NCI-H226 (cell line): ENCODE data around the gene RNU6-8.
A peak's percentile ranks its signal among the peaks of the same experiment; 100 is the strongest.

Experiments
- DNase-seq: peaks from one replicate; pipeline ENCODE4 v3.0.0-alpha.2; 2015

Gene RNU6-8

DNA sequence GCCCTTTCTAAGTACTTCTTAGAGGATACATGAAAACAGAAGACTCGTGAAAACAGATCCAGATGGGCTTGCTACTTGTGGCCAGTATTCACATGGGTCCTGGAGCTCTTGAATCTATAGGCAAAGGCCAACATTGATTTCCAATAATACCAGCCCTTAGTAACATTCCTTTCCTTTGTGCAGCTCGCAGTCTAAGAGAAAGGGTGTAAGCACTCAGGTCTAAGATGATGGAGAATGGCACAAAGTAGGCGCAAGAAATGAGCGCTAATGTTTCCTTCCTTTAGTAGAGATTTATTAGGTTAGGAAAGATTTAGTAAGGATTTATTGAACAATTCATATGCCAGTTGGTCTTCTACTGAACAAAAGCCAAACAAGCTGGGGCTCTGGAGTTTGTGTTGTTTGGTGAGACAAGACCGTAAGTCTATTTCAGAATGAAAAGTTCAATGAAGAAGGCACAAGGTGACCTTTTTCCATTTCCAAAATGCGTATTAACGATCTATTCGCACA lies 525 bp downstream of the RNU6-8 start:
- DNase-seq = peak; percentile 13

DNA sequence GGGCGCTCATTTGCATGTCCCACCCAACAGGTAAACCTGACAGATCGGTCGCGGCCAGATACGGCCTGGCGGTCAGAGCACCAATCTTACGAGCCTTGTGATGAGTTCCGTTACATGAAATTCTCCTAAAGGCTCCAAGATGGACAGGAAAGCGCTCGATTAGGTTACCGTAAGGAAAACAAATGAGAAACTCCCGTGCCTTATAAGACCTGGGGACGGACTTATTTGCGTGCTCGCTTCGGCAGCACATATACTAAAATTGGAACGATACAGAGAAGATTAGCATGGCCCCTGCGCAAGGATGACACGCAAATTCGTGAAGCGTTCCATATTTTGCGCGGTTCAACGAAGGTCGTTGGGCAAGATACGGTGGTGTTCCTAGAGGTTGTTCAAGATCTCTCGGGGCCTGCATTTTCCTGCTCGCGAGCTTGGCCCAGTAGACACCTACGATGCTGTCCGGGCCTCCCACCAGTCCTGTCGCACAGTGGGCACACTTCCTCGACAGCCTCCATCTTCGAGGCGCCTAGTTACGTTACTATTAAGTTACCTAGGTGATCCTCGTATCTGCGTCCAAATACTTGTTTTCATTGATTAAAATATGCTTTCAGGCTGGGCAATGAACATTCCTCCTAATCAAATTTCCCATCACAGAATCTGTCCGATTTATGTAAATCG lies 1.1 kb downstream of the RNU6-8 start, which contains the start of gene RNU6-7:
RNU6-7 (plus strand) TSS at position 230 of the 675 bp plus-strand sequence.
- peak; percentile 20 for DNase-seq

DNA sequence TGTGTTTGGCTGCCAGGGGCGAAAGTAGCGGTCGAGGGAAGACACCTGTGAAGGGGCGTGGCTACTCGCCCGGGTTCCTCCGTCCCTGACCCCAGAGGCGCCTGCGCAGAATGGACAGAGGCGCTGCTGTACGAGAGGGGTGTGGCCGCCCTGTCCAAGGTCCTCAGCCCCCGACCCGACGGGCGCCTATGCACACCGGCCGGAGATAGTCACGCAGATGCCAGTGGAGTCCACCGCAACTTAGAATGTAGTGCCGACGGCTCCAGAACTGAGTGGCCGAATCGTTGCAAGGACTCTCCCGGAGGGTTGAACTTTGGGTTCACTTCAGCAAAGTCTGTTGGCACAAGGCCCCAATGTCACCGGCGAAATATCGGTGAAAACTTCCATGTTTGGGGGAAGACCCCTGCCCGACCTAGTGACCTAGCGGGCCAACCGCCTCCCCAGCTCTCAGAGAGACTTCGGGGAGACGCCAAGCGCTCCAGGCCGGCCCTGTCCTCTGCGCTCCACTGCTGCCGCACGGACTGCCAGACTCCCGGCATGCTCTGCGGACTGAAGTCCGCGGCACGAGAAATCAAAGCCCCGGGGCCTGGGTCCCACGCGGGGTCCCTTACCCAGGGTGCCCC lies 1.8 kb downstream of the RNU6-8 start:
- peak; percentile 71 for DNase-seq

DNA sequence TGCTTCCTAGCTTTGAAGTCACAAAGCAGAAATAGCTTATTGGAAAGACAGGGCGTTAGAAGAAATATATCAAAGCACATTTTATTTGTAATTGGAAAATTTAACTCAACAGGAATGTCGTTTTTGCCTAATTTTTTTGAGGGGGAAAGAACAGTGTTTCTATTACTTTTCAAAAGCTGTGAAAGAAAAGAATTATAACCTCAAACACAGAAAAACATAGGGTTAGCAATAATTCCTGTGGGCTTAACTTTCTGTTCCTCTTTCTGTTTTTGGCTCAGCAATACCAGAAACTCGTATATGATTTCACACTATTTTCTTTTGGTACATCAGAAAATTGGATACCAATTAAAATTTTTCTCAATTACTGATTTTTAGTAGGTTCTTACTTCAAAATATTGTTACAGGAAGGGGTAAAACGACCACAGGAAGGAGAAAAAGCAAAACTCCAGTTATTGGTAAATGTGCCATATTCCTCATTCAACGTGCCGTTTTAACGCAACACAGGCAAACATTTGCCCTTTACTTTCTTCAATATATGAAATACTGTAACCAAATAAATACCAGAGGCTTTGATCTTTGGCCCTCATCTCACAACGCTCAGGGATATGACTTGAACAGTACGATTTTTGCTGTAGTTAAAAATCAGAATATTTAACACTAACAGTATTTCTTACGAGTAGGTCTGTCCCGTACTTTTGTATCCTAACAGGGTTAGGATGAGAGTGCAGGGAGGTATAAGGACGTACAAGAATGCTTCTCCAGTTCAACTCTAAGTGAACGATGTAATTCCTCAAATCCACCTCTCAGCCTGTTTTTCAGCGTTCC lies 2.5 kb downstream of the RNU6-8 start:
- no peak for DNase-seq

DNA sequence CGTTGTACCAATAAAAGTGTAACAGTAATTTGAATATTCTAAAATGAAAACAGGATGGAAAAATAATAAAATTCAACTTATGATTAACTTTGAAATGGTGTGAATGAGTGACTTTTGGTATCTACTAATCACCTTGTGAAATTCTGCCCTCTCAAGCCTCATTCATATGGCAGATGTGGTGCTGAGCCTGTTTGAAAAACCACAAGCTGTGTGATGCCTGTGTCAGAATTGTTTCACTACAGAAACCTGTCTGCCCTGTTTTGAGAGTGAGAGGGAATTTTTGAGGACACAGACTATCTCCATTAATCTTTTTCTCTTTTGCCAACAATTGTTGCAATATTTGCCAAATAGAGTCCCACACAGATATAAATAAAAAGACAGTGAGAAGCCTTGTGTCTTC lies 5.2 kb downstream of the RNU6-8 start:
- DNase-seq = no peak

DNA sequence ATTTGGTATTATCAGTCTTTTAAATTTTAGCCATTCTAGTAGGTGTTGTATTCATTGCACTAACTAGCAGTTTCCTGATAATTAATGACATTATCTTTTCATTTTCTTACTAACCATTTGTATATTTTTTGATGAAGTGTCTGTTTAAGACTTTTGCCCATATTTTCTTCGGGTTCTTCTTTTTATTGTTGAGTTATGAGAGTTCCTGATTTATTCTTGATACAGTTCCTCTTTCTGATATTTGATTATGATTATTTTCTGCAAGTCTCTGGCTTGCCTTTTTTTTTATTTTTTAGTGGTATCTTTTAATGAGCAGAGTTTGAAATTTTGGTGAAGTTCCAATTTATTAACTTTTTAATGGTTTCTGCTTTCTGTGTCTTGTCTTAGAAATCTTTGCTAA lies 7.4 kb downstream of the RNU6-8 start:
- DNase-seq = no peak

DNA sequence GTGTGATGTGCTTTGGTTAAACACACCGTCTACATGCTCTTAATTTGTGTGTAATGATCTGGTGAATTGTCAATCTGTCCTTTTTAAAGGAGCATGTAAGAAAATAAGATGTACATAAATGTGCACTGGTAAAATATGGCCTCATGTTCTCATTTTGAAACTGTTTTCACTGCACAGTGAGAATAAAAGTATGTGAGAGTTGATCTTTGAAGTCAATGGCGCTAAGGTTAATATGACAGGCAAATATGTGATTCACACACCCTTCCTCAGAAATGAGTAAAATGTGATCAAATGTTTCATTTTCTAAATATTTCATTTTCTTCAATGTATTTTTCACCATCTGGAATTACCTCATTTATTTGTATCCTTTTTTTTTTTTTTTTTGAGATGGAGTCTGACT lies 9.5 kb downstream of the RNU6-8 start:
- DNase-seq = no peak

DNA sequence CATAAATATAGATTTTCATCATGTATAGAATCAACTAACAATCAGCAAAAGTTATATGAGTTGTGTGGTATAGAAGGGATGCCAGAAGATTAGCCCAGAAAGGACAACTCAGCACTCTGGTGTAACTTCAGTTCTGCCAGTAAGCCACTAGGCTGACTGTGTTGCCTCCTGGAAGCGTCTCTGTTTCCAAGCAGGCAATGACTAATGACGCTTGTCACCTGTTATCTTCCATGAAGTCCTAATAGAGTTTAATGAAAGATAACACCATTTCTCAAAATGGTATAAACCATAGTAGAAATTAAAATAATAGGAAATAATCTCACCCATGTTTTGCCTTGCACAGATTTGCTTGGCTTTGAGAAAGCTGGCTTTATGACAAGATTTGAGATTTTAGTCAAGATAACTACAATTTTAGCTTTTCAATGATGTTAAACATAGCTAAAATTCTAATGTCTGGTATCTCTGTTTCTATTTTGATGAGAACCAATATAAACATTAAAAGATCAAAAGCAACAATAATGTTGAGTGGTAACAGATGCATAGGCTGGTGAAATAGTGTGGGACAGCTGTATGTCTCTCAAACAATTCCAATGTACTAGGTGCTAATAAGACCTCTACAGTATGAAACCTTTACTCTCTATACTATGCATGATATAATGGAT lies 10.2 kb downstream of the RNU6-8 start:
- no peak for DNase-seq

DNA sequence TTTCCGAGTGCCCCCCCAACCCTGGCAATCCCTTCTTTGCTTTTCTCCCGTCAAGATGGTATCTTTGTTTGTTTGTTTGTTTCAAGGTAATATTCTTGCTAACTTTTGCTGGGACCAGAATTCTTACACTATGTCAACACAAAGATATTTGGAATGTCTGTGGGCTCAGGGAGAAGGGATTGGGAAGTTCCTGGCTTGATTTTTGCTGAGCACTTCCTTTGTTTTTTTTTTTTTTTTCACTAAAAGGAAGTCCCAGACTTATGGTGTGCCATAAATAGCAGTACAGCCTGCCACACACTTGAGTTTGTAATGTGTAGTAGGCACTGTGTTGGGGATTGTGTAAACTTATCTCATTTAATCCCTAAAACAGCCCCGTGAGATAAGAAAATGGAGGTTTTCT lies 12.4 kb downstream of the RNU6-8 start:
- DNase-seq = peak; percentile 45

DNA sequence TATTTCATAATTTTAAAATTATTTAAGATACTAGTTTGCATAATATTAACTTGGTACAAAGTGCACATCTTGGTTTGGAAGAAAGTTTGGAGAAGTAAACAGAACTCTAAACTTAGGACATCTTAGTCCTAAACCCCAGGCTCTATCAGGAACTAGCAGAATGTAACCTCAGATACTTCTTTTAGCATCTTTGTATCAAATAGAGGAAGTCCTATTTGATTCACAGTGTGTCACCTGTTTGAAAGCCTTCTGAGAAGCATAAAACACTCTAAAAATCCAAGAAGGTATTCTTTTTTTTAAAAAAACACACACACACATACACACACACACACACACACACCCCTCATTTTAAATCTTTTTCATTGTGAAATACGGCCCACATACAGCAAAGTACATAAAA lies 13.3 kb downstream of the RNU6-8 start:
- DNase-seq = no peak

DNA sequence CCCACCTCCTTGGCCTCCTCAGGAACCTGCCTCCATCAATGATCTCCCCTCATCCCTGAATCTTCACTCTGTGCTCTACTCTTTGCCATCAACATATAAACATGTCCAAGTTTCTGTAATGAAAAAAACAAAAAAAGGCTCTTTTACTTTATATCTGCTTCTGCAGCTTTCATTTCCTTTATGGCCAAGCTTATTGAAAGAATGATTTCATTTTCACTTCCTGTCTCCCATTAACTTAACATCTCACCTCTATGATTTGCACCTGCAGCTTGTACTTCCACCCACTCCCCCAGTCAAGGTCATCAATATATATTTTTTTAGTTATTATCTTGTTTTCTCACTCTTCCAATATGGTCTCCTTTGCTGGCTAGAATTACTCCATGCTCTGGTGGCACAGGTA lies 16.8 kb downstream of the RNU6-8 start:
- no peak for DNase-seq

DNA sequence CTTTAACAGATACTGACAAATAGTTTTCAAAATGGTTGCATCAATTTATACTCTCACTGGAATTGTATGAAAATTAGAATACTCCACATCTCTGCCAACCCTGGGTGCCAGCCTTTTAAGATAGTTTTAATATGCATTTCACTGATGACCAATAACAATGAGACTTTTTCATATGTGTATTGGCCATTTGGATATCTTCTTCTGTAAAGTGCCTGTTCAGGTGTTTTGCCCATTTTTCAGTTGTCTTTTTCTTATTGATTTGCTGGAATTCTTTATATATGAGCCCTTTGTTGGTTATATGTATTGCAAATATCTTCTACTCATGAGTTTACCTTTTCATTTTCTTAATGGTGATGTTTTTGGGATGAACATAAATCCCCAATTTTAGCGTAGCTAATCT lies 18.0 kb downstream of the RNU6-8 start:
- DNase-seq = no peak

DNA sequence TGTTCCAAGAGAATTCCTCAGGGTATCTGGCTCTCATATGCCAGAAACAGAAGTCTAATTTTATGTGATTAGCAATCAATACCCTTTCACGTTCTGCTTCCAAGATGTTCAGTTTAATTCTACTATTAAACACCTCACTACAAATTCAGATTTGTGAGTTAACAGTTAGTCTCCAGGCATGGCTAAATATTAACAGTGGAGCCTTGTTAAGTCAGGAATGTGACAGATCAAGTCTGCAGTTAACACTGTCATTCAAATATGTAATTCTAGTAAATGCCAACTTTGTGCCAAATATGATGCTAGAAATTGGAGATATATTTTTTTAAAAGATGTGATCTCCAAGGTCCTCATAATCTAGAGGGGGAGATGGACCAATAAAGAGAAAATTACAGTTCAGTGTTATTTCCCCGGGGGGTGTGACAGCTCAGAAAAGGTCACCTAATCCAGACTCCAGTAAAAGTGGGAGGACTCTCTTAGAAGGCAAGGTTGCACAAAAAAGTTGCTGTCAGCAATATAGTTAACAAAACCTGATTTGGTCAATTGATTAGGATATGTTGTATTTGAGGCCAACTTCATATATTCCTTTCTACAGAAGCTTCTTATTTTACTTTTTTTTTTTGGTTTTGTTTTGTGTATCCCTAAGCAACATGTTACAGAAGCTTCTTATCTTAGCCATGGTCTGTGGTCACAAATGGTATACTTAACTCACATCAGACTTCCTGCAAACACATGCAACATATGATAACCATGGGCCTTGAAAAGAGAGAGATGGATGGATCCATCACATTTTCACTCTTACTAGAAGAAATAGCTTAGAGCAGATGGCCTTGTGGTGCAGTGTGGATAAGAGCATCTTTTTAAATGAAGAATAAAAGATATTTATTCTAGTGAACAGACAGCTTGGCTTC lies 19.7 kb downstream of the RNU6-8 start:
- DNase-seq = no peak

DNA sequence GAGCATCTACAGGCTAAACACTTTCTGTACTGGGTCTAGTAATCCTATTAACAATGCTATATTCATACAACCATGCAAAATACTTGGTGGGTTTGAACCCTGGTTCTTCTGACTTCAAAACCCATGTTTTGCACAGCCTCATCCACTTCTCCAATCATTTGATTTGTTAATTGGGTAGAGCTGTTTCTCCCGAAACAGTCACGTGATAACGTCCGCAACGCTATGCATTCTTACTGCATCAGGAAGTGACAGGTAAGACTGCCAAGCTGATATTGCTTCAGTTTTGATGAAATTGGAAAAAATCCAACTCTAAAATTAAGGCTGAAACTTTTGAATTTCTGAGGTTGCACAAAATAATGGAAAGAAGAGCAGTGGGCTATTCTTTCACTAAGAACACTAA lies 31.6 kb downstream of the RNU6-8 start:
- DNase-seq = no peak

DNA sequence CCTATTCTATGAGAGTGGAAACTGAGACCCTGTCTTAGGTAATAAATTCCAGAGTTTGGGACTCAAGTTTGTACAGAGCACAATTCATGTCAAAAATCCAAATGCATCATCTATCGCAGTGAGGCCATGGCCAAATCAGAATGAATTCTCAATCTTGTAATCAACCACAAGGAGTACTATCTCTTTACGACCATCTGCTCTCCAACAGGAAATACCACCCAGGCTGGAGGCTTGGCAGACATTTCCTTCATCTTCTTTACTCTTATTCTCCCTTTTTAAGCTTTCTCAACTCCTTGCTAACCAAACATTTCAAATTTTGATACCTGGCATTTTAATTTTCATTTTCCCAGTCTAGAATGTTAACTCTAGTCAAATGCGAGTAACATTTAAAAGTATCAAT lies 33.9 kb downstream of the RNU6-8 start:
- no peak for DNase-seq

DNA sequence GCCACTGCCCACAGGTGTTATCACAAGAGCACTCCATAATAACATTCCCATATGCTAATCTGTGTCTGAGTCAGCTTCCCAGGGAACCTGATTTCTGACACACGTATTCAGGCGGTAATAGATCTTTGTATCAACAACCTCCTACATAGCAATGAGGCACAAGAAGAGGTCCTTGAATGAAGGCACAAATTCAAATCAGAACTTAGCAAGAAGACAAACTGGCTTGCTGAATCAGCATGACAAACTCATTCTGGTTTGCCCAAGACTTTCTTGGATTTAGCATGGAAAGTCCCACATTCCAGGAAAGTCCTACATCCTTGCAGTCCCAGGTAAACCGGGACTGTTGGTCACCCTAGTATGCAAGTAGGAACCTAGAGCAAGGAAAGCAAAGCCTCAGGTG lies 35.2 kb downstream of the RNU6-8 start:
- peak; percentile 72 for DNase-seq

DNA sequence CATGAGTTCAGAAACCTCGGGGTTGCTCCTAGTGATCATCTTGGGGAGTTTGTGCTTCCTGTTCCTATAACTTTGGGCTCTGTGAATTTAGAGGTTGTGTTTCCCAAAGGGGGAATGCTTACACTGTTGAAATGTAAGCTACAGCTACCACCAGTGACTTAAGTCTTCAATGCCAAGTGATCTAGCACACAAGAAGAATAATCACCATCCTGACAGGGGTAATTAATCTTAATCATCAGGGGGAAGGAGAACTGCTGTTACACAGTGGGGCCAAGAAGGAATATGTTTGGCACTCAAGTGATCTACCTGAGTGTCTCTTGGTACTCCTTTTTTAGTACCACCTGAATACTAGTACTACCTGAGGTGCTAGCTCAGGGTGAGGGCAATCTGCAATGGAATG lies 36.1 kb downstream of the RNU6-8 start:
- no peak for DNase-seq

DNA sequence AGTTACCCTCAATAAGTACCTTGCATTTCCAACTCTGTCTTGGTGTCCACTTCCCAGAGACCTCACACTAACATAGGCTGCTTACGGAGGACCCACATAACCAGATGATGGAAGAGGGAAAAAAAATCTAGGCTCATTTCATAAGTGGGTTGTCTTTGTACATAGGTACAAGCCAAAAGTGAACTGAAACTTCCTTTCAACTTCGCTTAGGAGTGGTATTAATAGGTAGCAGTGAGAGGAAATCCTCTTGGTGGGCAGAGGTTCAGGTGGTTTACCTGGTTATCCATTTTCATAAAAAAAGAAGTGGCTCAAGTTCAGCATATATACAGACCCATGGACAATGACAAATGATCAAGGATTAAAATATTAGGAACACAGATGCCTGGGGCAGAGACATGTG lies 37.0 kb downstream of the RNU6-8 start:
- no peak for DNase-seq
